PC-3 (cell line): ENCODE results near the gene FILIP1L.

Experiments used
- EZH2 ChIP-seq: fragments of 300-600 bp; sonication (generic); IDR thresholded peaks from one replicate; pipeline ENCODE4 v1.6.1; 2017; ENCODE audit warnings: antibody characterized with exemption, mild to moderate bottlenecking, low read length; ENCODE audit not compliant: unreplicated experiment
- EZH2phosphoT487 ChIP-seq: fragments of 300-600 bp; sonication (generic); IDR thresholded peaks from 2 replicates; pipeline ENCODE4 v1.6.1; 2018; ENCODE audit warnings: mild to moderate bottlenecking, antibody characterized with exemption, low read length, borderline replicate concordance
- TF ChIP-seq, protein P1 (sequence below): fragments of 300-600 bp; sonication (generic); conservative IDR thresholded peaks from 2 replicates; pipeline ENCODE4 v1.5.1; 2017; ENCODE audit warnings: antibody characterized with exemption, low read depth, mild to moderate bottlenecking, low read length

DNA sequence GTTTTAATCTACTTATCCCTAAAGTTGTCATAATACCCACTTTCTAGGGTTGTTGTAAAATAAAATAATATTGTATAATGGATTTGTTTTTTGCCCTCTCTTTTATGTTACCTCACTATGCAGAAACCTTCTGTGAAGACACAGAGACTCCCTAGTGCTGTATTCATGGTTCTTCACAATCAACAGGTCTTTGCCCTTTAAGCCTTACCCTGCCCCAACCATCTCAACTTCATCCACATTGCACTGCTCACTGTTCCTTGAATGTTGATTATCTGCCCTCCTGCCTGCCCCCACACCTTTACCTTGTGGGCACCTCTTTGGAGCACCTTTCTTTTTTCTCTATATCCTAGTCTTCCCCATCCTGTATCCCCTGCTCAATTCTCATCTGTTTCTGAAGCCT, 275.5 kb downstream of the FILIP1L start:
- TF ChIP-seq EZH2, result no peak
- TF ChIP-seq, protein P1, sequence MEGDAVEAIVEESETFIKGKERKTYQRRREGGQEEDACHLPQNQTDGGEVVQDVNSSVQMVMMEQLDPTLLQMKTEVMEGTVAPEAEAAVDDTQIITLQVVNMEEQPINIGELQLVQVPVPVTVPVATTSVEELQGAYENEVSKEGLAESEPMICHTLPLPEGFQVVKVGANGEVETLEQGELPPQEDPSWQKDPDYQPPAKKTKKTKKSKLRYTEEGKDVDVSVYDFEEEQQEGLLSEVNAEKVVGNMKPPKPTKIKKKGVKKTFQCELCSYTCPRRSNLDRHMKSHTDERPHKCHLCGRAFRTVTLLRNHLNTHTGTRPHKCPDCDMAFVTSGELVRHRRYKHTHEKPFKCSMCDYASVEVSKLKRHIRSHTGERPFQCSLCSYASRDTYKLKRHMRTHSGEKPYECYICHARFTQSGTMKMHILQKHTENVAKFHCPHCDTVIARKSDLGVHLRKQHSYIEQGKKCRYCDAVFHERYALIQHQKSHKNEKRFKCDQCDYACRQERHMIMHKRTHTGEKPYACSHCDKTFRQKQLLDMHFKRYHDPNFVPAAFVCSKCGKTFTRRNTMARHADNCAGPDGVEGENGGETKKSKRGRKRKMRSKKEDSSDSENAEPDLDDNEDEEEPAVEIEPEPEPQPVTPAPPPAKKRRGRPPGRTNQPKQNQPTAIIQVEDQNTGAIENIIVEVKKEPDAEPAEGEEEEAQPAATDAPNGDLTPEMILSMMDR, result no peak
- TF ChIP-seq EZH2phosphoT487, result no peak
